Measurements from ENCODE around the gene SRRM4.

SRRM4 gene

GRCh38 chr12:119139448-119139847, 158.1 kb downstream of the SRRM4 start:
- no peaks in the 10 kb centered on the region; the same call in 1 of the 2 replicates for H3K27me3 ChIP-seq (ENCODE audit: control insufficient read depth, low read length)
- no peaks in the 10 kb centered on the region for H3K4me1 ChIP-seq (ENCODE audit: control insufficient read depth, low read length)
- H3K79me2 ChIP-seq (ENCODE audit: control insufficient read depth, low read length), result no peaks in the 10 kb centered on the region
- no peaks in the 10 kb centered on the region for H3F3A ChIP-seq (ENCODE audit: control insufficient read depth, insufficient read depth)
- no peaks in the 10 kb centered on the region for H3K36me3 ChIP-seq (ENCODE audit: control insufficient read depth, low read length)
- no peak overlapping the region for H3K4me3 ChIP-seq (ENCODE audit: low read length)
- no peaks in the 10 kb centered on the region for H3K9me2 ChIP-seq (replicated peaks; ENCODE audit: control insufficient read depth, low read length)
- no peaks in the 10 kb centered on the region for H4K20me1 ChIP-seq (ENCODE audit: control insufficient read depth, insufficient read depth, low read depth, low read length)
- H3K4me2 ChIP-seq (ENCODE audit: low read length), result no peak overlapping the region
- H3K9me3 ChIP-seq (ENCODE audit: control insufficient read depth, insufficient read depth, low read length), result no peaks in the 10 kb centered on the region
- H3K27ac ChIP-seq (ENCODE audit: low read depth, low read length), result no peak overlapping the region
- TF ChIP-seq EZH2phosphoT487 (IDR thresholded peaks at IDR 0.05; ENCODE audit: borderline replicate concordance, low read length), result no peak
- no peak for TF ChIP-seq CTCF (IDR thresholded peaks at IDR 0.05; ENCODE audit: low read depth, low read length, poor library complexity, severe bottlenecking)

DNA sequence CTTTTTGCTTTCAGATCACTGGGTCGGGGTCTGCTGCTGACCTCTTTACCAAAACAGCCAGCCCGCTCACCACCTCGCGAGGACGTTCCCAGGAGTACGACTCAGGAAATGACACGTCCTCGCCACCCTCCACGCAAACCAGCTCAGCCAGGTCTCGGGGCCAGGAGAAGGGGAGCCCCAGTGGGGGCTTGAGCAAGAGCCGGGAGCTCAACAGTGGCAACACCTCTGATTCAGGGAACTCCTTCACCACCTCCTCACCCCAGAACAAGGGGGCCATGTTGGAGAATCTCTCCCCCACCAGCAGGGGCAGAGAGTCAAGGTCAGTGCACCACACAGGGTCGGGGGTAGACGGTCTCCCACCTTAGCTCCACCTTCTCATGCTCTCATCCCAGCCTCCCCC, 164.0 kb downstream of the SRRM4 start:
- H3K4me2 ChIP-seq (ENCODE audit: low read length), result no peak overlapping the region
- H4K20me1 ChIP-seq (ENCODE audit: control insufficient read depth, insufficient read depth, low read depth, low read length), result no peaks in the 10 kb centered on the region
- no peaks in the 10 kb centered on the region for H3F3A ChIP-seq (ENCODE audit: control insufficient read depth, insufficient read depth)
- H3K79me2 ChIP-seq (ENCODE audit: control insufficient read depth, low read length), result no peaks in the 10 kb centered on the region
- no peak overlapping the region for H3K4me3 ChIP-seq (ENCODE audit: low read length)
- no peak overlapping the region for H3K27ac ChIP-seq (ENCODE audit: low read depth, low read length)
- H3K9me3 ChIP-seq (ENCODE audit: control insufficient read depth, insufficient read depth, low read length), result no peaks in the 10 kb centered on the region
- no peaks in the 10 kb centered on the region for H3K9me2 ChIP-seq (replicated peaks; ENCODE audit: control insufficient read depth, low read length)
- TF ChIP-seq CTCF (IDR thresholded peaks at IDR 0.05; ENCODE audit: low read depth, low read length, poor library complexity, severe bottlenecking) (no peak), EZH2phosphoT487 (IDR thresholded peaks at IDR 0.05; ENCODE audit: borderline replicate concordance, low read length) (no peak)
- no peaks in the 10 kb centered on the region for H3K4me1 ChIP-seq (ENCODE audit: control insufficient read depth, low read length)
- H3K27me3 ChIP-seq (ENCODE audit: control insufficient read depth, low read length), result no peaks in the 10 kb centered on the region; the same call in 1 of the 2 replicates
- H3K36me3 ChIP-seq (ENCODE audit: control insufficient read depth, low read length), result no peaks in the 10 kb centered on the region

GRCh38 chr12:119147847-119148448, 166.6 kb downstream of the SRRM4 start:
- Histone ChIP-seq H3F3A (ENCODE audit: control insufficient read depth, insufficient read depth) (no peaks in the 10 kb centered on the region), H3K9me2 (replicated peaks; ENCODE audit: control insufficient read depth, low read length) (no peaks in the 10 kb centered on the region), H3K36me3 (ENCODE audit: control insufficient read depth, low read length) (no peaks in the 10 kb centered on the region), H3K79me2 (ENCODE audit: control insufficient read depth, low read length) (no peaks in the 10 kb centered on the region), H4K20me1 (ENCODE audit: control insufficient read depth, insufficient read depth, low read depth, low read length) (no peaks in the 10 kb centered on the region), H3K4me2 (ENCODE audit: low read length) (no peak overlapping the region), H3K4me1 (ENCODE audit: control insufficient read depth, low read length) (no peaks in the 10 kb centered on the region), H3K4me3 (ENCODE audit: low read length) (no peak overlapping the region), H3K27ac (ENCODE audit: low read depth, low read length) (no peak overlapping the region), H3K9me3 (ENCODE audit: control insufficient read depth, insufficient read depth, low read length) (no peaks in the 10 kb centered on the region), H3K27me3 (ENCODE audit: control insufficient read depth, low read length) (no peaks in the 10 kb centered on the region; the same call in 1 of the 2 replicates)
- TF ChIP-seq EZH2phosphoT487 (IDR thresholded peaks at IDR 0.05; ENCODE audit: borderline replicate concordance, low read length), result no peak
- no peak for TF ChIP-seq CTCF (IDR thresholded peaks at IDR 0.05; ENCODE audit: low read depth, low read length, poor library complexity, severe bottlenecking)

Data from DOHH2 (cell line).